NCI-H2227 (cell line): ENCODE results near the gene RGSL1.

Experiments used
- DNase-seq: peaks from one replicate; lab custom pipeline; 2025; ENCODE audit not compliant: unreplicated experiment; lab: John Stamatoyannopoulos, UW

Gene RGSL1

DNA sequence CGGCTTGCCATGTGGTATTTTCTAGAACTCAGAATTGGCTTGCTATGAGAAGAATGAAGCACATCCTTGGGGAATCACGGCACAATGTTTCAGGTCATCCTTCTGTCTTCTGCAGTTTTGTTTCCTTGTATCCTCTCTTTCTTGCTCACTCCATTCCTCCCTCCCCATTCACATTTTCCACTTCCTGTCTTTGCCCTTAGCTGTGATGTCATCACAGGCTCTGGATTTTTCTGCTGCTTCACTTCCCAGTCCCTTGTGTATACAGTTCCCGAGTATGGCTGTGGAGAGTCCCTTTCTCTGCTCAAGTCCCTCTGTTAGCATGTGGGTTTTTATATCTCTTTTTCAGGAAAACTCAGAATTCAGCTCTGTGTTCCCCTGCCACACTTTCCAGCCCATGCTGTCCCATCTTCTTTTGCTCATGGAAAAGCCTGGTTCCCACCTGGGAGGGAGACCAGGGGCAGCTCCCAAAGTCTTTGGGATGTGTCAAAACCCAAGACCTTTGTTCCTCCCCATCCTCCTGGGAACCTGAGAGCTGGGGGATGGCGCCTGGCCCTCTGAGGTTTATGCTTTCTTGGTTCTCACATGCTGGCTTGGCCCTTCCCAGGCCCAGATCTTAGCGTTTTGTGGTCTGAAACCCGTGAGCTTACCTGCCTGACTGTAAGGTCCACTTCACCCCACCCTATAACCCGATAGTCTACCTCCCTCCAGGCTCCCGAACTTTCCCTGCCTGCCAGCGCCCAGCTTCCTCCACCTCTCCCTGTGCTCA lies 159.1 kb downstream of the RGSL1 start:
- no peak for DNase-seq
